HG03432 (cell line): ENCODE data around the gene HYAL4.
A peak's percentile ranks its signal among the peaks of the same experiment; 100 is the strongest.
"Not testable (repeated sequence)": the region's sequence is repeated elsewhere in the genome, so short reads cannot be mapped to it uniquely, and the experiment has no call there.

Experiments
- ATAC-seq: cut with Tn5 transposase; IDR thresholded peaks from one replicate; pipeline ENCODE4 v1.9.1; 2021; ENCODE audit warnings: mild to moderate bottlenecking, moderate library complexity; ENCODE audit not compliant: unreplicated experiment

The HYAL4 gene

GRCh38 chr7:123846217-123846891 lies 1.4 kb downstream of the HYAL4 start:
- no peak for ATAC-seq

DNA sequence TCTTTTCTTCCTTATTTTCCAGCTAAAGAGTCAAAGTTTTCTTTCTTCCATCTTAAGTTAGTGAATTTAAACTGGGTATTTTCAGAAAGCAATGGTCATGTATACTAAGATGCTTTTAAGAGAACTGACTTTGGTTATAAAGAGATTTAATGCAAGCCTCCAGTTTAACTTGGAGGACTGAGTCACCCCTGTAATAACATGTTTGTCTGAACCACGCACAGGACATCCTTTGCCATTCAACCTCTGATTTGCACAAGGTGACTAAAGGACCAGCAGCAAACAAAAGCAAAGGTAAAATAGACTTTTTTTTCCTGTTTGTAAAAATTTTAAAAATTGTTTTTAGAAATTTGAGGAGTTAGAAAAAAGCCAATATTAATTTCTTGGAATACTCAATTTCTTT lies 2.9 kb downstream of the HYAL4 start:
- ATAC-seq = no peak

DNA sequence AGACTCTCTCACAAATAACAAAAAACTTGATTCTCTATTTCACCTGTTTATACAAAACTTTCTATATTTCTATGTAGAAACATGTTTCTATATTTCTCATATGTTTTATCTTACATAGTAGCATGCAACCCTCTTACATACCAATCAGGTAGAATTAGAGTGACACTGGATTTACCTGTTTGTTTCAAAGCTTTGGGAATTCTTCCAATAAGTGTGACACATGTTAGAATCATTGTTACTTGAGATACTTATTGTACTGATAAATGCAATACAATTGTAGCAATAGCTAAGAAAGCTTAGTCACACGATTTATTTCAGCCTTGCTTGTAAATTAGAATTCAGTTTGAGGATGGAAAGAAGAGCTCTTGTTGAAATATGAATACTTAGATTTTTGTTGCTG lies 4.9 kb downstream of the HYAL4 start:
- no peak for ATAC-seq

GRCh38 chr7:123851404-123851803 lies 6.4 kb downstream of the HYAL4 start:
- not testable (repeated sequence) for ATAC-seq

GRCh38 chr7:123854291-123854690 lies 9.3 kb downstream of the HYAL4 start:
- not testable (repeated sequence) for ATAC-seq

GRCh38 chr7:123856428-123856827 lies 11.5 kb downstream of the HYAL4 start:
- not testable (repeated sequence) for ATAC-seq

- no peak for ATAC-seq
Measured at GRCh38 chr7:123860848-123861247, 15.9 kb downstream of the HYAL4 start.

DNA sequence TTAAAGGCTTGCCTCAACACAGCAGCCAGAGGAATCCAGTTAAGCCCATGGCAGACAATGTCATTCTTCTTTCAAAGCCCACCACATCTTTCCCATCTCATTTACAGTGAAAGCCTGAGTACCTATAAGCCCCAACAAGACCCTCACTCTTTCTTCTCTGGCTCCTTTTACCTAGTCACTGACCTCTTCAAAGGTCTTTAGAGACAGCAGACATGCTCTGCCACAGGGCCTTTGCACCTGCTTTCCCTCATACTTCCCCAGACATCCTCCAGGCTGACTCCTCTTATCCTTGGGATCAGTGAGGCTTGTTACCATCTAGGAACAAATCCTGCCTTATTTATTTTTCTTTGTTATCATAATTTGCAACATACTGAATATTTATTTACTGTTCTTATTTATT lies 17.8 kb downstream of the HYAL4 start:
- ATAC-seq = no peak

DNA sequence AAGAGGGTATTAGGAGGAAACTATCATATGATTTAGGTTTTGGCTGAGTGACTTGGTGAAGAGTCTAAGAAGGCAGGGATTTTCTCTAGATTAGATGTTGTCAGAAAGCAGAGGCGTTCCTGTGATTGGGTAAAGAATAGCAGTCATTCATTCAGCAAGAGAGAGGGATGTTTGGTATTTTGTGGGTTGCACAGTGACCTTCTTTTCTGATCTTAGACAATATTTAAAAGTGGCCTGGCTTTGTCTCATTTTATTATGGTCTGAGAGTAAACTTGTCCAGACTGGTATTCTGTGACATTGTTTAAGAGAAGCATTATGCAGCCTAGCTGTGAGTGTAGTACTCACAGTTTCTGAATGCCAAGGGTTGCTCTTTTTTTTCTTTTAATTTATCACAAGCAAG lies 18.5 kb downstream of the HYAL4 start:
- peak; percentile 4 for ATAC-seq

DNA sequence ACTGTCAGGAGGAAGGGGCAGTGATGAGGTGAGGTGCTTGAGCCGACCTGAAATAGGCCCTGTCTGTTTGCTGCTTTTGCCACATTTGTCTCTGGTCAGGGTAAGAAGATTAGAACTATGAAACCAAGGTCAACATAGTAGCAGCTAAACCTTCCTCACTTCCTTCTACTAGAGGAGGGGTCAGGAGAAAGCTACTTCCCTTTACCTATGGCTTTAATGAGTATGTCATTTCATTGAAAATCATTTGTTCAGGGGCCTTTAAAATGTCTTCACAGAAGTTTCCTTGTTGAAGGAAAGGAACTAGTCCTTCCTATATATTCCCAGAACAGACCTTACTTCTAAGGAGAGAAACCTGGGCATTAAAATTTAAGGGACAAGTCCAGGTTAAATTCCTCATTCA lies 19.0 kb downstream of the HYAL4 start:
- peak; percentile 30 for ATAC-seq

GRCh38 chr7:123864436-123864835 lies 19.5 kb downstream of the HYAL4 start:
- no peak for ATAC-seq

DNA sequence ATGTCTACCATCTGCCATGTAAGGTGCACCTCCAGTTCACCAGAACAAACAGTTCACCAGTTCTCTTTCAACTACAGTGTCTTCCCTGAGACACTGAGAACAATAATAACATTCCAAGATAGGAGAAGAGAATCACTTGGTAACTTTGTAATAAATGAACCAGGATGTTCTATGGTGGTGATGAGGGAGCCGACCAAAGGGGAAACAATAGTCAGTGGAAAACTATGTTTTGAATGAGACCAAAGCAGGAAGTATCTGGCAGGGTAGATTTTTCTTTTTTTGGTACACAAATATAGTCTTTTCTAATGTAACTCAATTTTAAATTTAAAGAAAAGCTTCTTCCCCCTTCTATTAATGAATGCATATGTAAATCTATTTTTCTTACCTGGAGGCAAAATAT lies 20.0 kb downstream of the HYAL4 start:
- no peak for ATAC-seq

GRCh38 chr7:123865517-123866117 lies 20.6 kb downstream of the HYAL4 start:
- peak; percentile 90 for ATAC-seq

- no peak for ATAC-seq
Measured at GRCh38 chr7:123867225-123867624, 22.3 kb downstream of the HYAL4 start.

DNA sequence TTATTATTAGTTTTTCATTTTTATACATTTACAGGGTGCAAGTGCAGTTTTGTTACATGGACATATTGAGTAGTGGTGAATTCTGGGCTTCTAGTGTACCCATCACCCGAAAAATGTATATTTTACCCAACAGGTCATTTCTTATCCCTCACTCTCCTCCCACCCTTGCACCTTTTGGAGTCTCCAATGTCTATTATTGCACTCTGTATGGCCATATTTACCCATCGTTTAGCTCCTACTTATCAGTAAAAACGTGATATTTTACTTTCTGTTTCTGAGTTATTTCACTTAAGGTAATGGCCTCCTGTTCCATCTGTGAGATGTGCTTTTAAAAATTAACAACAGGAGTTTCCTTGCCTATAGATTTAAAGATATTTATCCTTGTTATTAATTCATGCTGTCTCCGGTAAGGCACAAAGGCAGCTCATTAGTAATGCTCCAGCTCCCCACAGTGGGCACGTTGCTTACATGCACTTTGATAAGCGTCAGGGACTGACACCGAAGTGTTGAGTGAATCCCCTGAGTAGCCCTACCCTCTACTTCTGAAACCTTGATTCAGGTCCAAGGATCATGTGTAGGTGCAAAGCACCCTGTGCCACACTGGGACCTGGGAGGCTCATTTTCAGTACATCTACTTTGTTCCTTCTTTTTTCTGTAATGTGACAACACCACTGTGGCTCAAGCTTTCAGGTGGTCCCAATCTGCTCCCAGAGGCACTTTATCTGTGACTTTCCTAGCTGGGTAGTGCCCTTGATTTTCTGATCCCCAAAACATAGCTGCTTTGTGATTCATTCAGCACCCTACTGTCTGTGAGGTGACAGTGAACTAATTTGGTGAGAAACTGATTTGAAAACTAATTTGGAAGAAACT lies 27.3 kb downstream of the HYAL4 start:
- ATAC-seq = peak; percentile 91

DNA sequence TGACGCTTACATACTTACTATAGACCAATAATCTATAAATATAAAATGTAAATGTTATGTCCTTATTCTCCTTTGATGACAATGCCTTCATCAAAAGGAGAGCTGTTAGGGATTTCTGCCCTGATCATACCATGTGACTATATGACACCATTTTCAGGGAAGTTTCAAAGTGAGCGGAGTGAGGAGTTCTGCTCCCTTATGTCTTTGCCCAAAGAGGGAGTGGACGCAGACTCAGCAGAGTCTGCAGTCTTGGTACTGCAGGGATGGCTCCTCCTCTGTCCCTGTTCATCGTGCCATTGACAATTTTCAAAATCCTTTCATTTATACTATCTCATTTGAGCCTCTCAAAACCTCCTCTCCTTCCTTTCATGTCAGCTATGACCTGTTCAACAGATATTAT lies 27.9 kb downstream of the HYAL4 start:
- ATAC-seq = no peak

GRCh38 chr7:123876557-123877256 lies 31.7 kb downstream of the HYAL4 start:
- no peak for ATAC-seq

DNA sequence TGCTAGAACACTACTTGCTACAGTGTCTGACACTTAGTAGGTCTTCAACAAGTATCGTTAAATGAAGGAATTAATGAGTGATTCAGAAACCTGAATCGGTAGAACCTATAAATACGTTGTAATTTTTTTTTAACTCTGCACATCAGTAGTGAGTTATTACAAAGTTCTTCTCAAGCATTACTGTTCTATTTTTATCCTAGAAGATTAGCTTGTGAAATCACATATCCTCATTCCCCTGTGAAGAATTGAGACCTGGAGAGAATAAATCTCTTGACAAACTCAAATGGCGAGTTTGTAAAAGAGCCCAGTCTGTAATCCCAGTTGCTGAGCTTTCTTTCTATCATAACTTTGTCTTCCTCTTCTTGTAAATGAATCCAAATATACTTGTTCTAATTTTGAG lies 34.7 kb downstream of the HYAL4 start:
- ATAC-seq = no peak

GRCh38 chr7:123881300-123881699 lies 36.3 kb downstream of the HYAL4 start:
- no peak for ATAC-seq

GRCh38 chr7:123883154-123883553 lies 38.2 kb downstream of the HYAL4 start:
- ATAC-seq = no peak

DNA sequence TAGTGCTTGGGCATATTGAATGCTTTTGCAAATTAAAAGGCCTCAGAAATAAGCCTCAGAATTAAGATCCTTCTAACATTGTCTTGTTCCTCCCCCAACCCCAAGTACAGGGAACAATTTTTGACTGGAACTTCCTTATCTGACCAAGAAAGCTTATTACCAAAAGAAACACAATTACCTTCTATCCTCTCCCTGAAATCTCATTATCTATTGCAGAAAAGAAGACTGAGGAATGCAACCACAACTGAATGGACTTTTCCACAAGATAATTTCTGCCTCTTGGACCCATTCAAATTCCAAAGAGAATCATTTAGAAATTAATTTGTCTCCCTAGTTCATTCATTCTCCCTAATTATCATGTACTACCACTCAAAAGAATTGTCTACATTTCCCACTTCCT lies 43.2 kb downstream of the HYAL4 start:
- ATAC-seq = no peak
